ENCODE measurements around the gene EFR3B. TPM values are rescaled to one million over a fixed set of nuclear protein-coding genes. Genes with fewer than 3 reads are reported as not detected.

The EFR3B gene
- polyA plus RNA-seq, 1 of the 3 experiments (the other 2 are of a cell fraction): 1.5 TPM

- no peak for TF ChIP-seq RAD21 (IDR thresholded peaks at IDR 0.05; ENCODE audit: low read length)
- 0 out of 2 replicates have a peak, but pooled peaks have one; percentile 36 for TF ChIP-seq SIN3A (IDR thresholded peaks at IDR 0.05; ENCODE audit: borderline replicate concordance, low read depth, low read length)
- TF ChIP-seq NFIC (IDR thresholded peaks at IDR 0.05; ENCODE audit: borderline replicate concordance): peak; percentile 78
These were observed 63.6 kb downstream of the EFR3B start (continued) for GRCh38 chr2:25105336-25106085.

GRCh38 chr2:25109822-25110221 is 67.9 kb downstream of the EFR3B start:
- TF ChIP-seq RAD21 (IDR thresholded peaks at IDR 0.05; ENCODE audit: low read length): no peak
- no peak for TF ChIP-seq EZH2phosphoT487 (IDR thresholded peaks at IDR 0.05; ENCODE audit: borderline replicate concordance, low read depth)
- TF ChIP-seq EP300 (IDR thresholded peaks at IDR 0.05; ENCODE audit: borderline replicate concordance in 1 of 2, low read depth in 1 of 2, low read length in 1 of 2): no peak
- TF ChIP-seq PBX3 (IDR thresholded peaks at IDR 0.05): no peak
- TF ChIP-seq FOXJ3 (CRISPR knock-in tag; IDR thresholded peaks at IDR 0.05): no peak
- no peak for TF ChIP-seq ELF1 (IDR thresholded peaks at IDR 0.05)
- no peak for TF ChIP-seq POLR2AphosphoS5 (IDR thresholded peaks at IDR 0.05; ENCODE audit: low read depth, low read length)
- no peak for TF ChIP-seq YY1 (IDR thresholded peaks at IDR 0.05; ENCODE audit: low read depth)
- no peak for TF ChIP-seq IRF3 (IDR thresholded peaks at IDR 0.05; ENCODE audit: low read depth, low read length)
- WGBS (ENCODE audit: low lambda C conversion rate): 82% methylated on average over 9 of the region's 9 CpGs
- H3K9ac ChIP-seq: no peak overlapping the region

GRCh38 chr2:25112113-25112512 is 70.2 kb downstream of the EFR3B start:
- ChIA-PET CTCF (interaction anchor here (3.6 kb wide), 1 partner anchor 137 kb away, joined by 27 read pairs; no protein-coding TSS in a partner anchor), POLR2A (interaction anchor here (0.7 kb wide), 1 partner anchor 29 kb away, joined by 3 read pairs; no protein-coding TSS in a partner anchor)
- H4K20me1 ChIP-seq (ENCODE audit: insufficient read depth): no peaks in the 10 kb centered on the region
- no peaks in the 10 kb centered on the region for H3K36me3 ChIP-seq (replicated peaks in 1 of 2; ENCODE audit: control insufficient read depth in 1 of 2, insufficient read depth in 2 of 2, low read length in 1 of 2)
- H3K9me3 ChIP-seq: no peaks in the 10 kb centered on the region
- peaks cover 0 to 2% of the 10 kb centered on the region in 2 experiments; a peak in 1 of 4 replicates for H3K4me1 ChIP-seq (ENCODE audit: control insufficient read depth in 1 of 2, insufficient read depth in 2 of 2, low read depth in 1 of 2, low read length in 1 of 2)
- H3K4me2 ChIP-seq: no peak overlapping the region
- H3K9me2 ChIP-seq: no peaks in the 10 kb centered on the region
- TF ChIP-seq POLR2AphosphoS5 (IDR thresholded peaks at IDR 0.05; ENCODE audit: low read depth, low read length) (no peak), GABPA (IDR thresholded peaks at IDR 0.05; ENCODE audit: low read depth) (no peak)
- H3K9ac ChIP-seq: no peak overlapping the region
- no peaks in the 10 kb centered on the region for H3K79me2 ChIP-seq (ENCODE audit: insufficient read depth)
- no peaks in the 10 kb centered on the region for H3F3A ChIP-seq (replicated peaks; ENCODE audit: insufficient read depth)
- no peak overlapping the region for H3K4me3 ChIP-seq (ENCODE audit: low read depth in 2 of 2, low read length in 1 of 2)
- DNase-seq: no peak
- no peak overlapping the region for H2AFZ ChIP-seq (ENCODE audit: low read depth)
- H3K27ac ChIP-seq (ENCODE audit: low read depth in 2 of 2, low read length in 1 of 2): no peak overlapping the region
- 80% methylated on average over 3 of the region's 3 CpGs for WGBS (ENCODE audit: low lambda C conversion rate)
- no peaks in the 10 kb centered on the region for H3K27me3 ChIP-seq (ENCODE audit: insufficient read depth)

More at GRCh38 chr2:25109822-25110221, 67.9 kb downstream of the EFR3B start:
- Histone ChIP-seq H3K79me2 (ENCODE audit: insufficient read depth) (no peaks in the 10 kb centered on the region), H3F3A (replicated peaks; ENCODE audit: insufficient read depth) (peaks cover 17% of the 10 kb centered on the region), H3K9me2 (no peaks in the 10 kb centered on the region), H3K9me3 (no peaks in the 10 kb centered on the region), H3K36me3 (replicated peaks in 1 of 2; ENCODE audit: control insufficient read depth in 1 of 2, insufficient read depth in 2 of 2, low read length in 1 of 2) (no peaks in the 10 kb centered on the region), H3K4me1 (ENCODE audit: control insufficient read depth in 1 of 2, insufficient read depth in 2 of 2, low read depth in 1 of 2, low read length in 1 of 2) (peaks cover 0 to 9% of the 10 kb centered on the region in 2 experiments; a peak in 2 of 4 replicates), H4K20me1 (ENCODE audit: insufficient read depth) (no peaks in the 10 kb centered on the region), H3K27ac (ENCODE audit: low read depth in 2 of 2, low read length in 1 of 2) (no peak overlapping the region), H3K4me3 (ENCODE audit: low read depth in 2 of 2, low read length in 1 of 2) (no peak overlapping the region), H3K27me3 (ENCODE audit: insufficient read depth) (no peaks in the 10 kb centered on the region), H2AFZ (ENCODE audit: low read depth) (no peak overlapping the region), H3K4me2 (no peak overlapping the region)
- ChIA-PET CTCF (interaction anchor here (1.4 to 1.6 kb wide), 2 partner anchors 12 to 135 kb away, joined by 6 read pairs; no protein-coding TSS in a partner anchor), POLR2A (no interaction called here)
- no peak for DNase-seq

Data from SK-N-SH (cell line).